Trophoblast cell (in vitro differentiated cells and primary cell): ENCODE results near the gene PRPF40A.

Source experiments
- DNase-seq, 2 donors: peaks; one replicate each; pipeline ENCODE4 v3.0.0-alpha.2; 2016
- H2AFZ ChIP-seq: 2 replicates; pipeline ENCODE4 v1.6.1; 2013; ENCODE audit warnings: low read length, moderate library complexity, mild to moderate bottlenecking; ENCODE audit not compliant: insufficient read depth, poor library complexity
- H2AK5ac ChIP-seq: 2 replicates; pipeline ENCODE4 v1.6.1; 2013; ENCODE audit warnings: mild to moderate bottlenecking, low read length
- H2BK120ac ChIP-seq: 2 replicates; pipeline ENCODE4 v1.6.1; 2013; ENCODE audit warnings: low read length, mild to moderate bottlenecking, moderate library complexity; ENCODE audit not compliant: insufficient read depth, poor library complexity
- H2BK12ac ChIP-seq: 2 replicates; pipeline ENCODE4 v1.6.1; 2013; ENCODE audit warnings: mild to moderate bottlenecking, low read length, moderate library complexity
- H2BK5ac ChIP-seq: 2 replicates; pipeline ENCODE4 v1.6.1; 2013; ENCODE audit warnings: low read length, low read depth, moderate library complexity, mild to moderate bottlenecking; ENCODE audit not compliant: poor library complexity
- H3K14ac ChIP-seq: 2 replicates; pipeline ENCODE4 v1.6.1; 2013; ENCODE audit warnings: mild to moderate bottlenecking, low read length
- H3K18ac ChIP-seq: 2 replicates; pipeline ENCODE4 v1.6.1; 2013; ENCODE audit warnings: mild to moderate bottlenecking, low read length
- H3K23ac ChIP-seq: 2 replicates; pipeline ENCODE4 v1.6.1; 2013; ENCODE audit warnings: low read length
- H3K27ac ChIP-seq: 2 replicates; pipeline ENCODE4 v1.5.1; 2013; ENCODE audit warnings: low read depth, mild to moderate bottlenecking, inconsistent platforms, low read length, moderate library complexity
- H3K27me3 ChIP-seq: 2 replicates; pipeline ENCODE4 v1.6.1; 2013; ENCODE audit warnings: inconsistent platforms, mild to moderate bottlenecking, low read length, moderate library complexity; ENCODE audit not compliant: insufficient read depth
- H3K36me3 ChIP-seq, 2 experiments: 1 replicate in 1 of 2; 2 replicates in 1 of 2; pipeline ENCODE4 v1.6.1; 2013; ENCODE audit warnings: low read length in 2 of 2, mild to moderate bottlenecking in 2 of 2, moderate library complexity in 1 of 2; ENCODE audit not compliant: insufficient read depth in 2 of 2, control insufficient read depth in 1 of 2
- H3K4ac ChIP-seq: 2 replicates; pipeline ENCODE4 v1.6.1; 2013; ENCODE audit warnings: low read depth, mild to moderate bottlenecking, low read length, moderate library complexity
- H3K4me1 ChIP-seq, 2 experiments: 1 replicate in 1 of 2; 2 replicates in 1 of 2; pipeline ENCODE4 v1.6.1; 2013; ENCODE audit warnings: low read length in 2 of 2, mild to moderate bottlenecking in 2 of 2, moderate library complexity in 1 of 2; ENCODE audit not compliant: insufficient read depth in 2 of 2, control insufficient read depth in 1 of 2
- H3K4me2 ChIP-seq: 2 replicates; pipeline ENCODE4 v1.6.1; 2013; ENCODE audit warnings: inconsistent platforms, mild to moderate bottlenecking, low read length, moderate library complexity
- H3K4me3 ChIP-seq: 2 replicates; pipeline ENCODE4 v1.5.1; 2013; ENCODE audit warnings: mild to moderate bottlenecking, low read depth, low read length, inconsistent platforms
- H3K79me1 ChIP-seq: one replicate; pipeline ENCODE4 v1.6.1; 2013; ENCODE audit warnings: low read length
- H3K79me2 ChIP-seq: 2 replicates; pipeline ENCODE4 v1.6.1; 2013; ENCODE audit warnings: low read length, mild to moderate bottlenecking; ENCODE audit not compliant: control insufficient read depth, insufficient read depth, poor library complexity
- H3K9ac ChIP-seq: 2 replicates; pipeline ENCODE4 v1.6.1; 2013; ENCODE audit warnings: mild to moderate bottlenecking, low read length
- H3K9me3 ChIP-seq: 2 replicates; pipeline ENCODE4 v1.6.1; 2013; ENCODE audit warnings: low read depth, mild to moderate bottlenecking, control low read depth, inconsistent platforms, low read length; ENCODE audit not compliant: insufficient read depth
- H4K12ac ChIP-seq: 2 replicates; pipeline ENCODE4 v1.6.1; 2013; ENCODE audit warnings: low read depth, mild to moderate bottlenecking, low read length, moderate library complexity
- H4K8ac ChIP-seq: 2 replicates; pipeline ENCODE4 v1.6.1; 2013; ENCODE audit warnings: low read depth, mild to moderate bottlenecking, low read length, moderate library complexity
- H4K91ac ChIP-seq: one replicate; pipeline ENCODE4 v1.6.1; 2013; ENCODE audit warnings: low read depth, mild to moderate bottlenecking, low read length, moderate library complexity
- WGBS: extraction: QIAGEN DNeasy Blood & Tissue Kit; methylation state at CpG from one replicate; pipeline ENCODE4 v1.1.7; 2013; ENCODE audit warnings: missing lambda C conversion rate; ENCODE audit not compliant: insufficient read length, insufficient coverage; ENCODE audit errors: extremely low coverage; 5-methylcytosine and 5-hydroxymethylcytosine counted together

Gene PRPF40A

GRCh38 chr2:152609154-152609553, 108.1 kb downstream of the PRPF40A start:
- Histone ChIP-seq H4K8ac (no peak overlapping the region), H3K4me2 (no peak overlapping the region), H3K18ac (no peak overlapping the region), H3K4ac (no peak overlapping the region), H2BK12ac (no peak overlapping the region), H2BK120ac (no peak overlapping the region), H2BK5ac (no peak overlapping the region), H2AFZ (no peak overlapping the region), H3K4me3 (no peak overlapping the region), H3K14ac (no peak overlapping the region), H3K23ac (no peak overlapping the region), H3K27ac (no peak overlapping the region), H4K12ac (no peak overlapping the region), H3K79me2 (no peaks in the 10 kb centered on the region), H3K27me3 (no peaks in the 10 kb centered on the region), H3K36me3 (no peaks in the 10 kb centered on the region), H2AK5ac (no peak overlapping the region), H4K91ac (no peak overlapping the region), H3K9me3 (no peaks in the 10 kb centered on the region), H3K79me1 (no peaks in the 10 kb centered on the region), H3K4me1 (no peaks in the 10 kb centered on the region), H3K9ac (no peak overlapping the region)
- no CpG with 5 or more reads among the region's 2 CpGs for WGBS
- no peak for DNase-seq

- peak; percentile 82 to 93 for DNase-seq
- Histone ChIP-seq H3K9me3 (no peaks in the 10 kb centered on the region), H3K4ac (no peak overlapping the region), H2BK12ac (no peak overlapping the region), H2AFZ (no peak overlapping the region), H4K12ac (no peak overlapping the region), H3K23ac (no peak overlapping the region), H2AK5ac (no peak overlapping the region), H3K4me2 (no peak overlapping the region), H3K18ac (no peak overlapping the region), H2BK120ac (no peak overlapping the region), H3K14ac (no peak overlapping the region), H3K4me3 (no peak overlapping the region), H3K4me1 (no peaks in the 10 kb centered on the region), H2BK5ac (no peak overlapping the region), H3K27me3 (no peaks in the 10 kb centered on the region), H3K79me2 (no peaks in the 10 kb centered on the region), H3K79me1 (no peaks in the 10 kb centered on the region), H3K36me3 (no peaks in the 10 kb centered on the region), H3K27ac (no peak overlapping the region), H4K91ac (no peak overlapping the region), H3K9ac (no peak overlapping the region), H4K8ac (no peak overlapping the region)
- no CpG with 5 or more reads among the region's 7 CpGs for WGBS
Measured at GRCh38 chr2:152607793-152608300, 109.4 kb downstream of the PRPF40A start.

- Histone ChIP-seq H2BK5ac (no peak overlapping the region), H3K9me3 (no peaks in the 10 kb centered on the region), H3K79me2 (no peaks in the 10 kb centered on the region), H4K91ac (no peak overlapping the region), H3K4ac (no peak overlapping the region), H2BK120ac (no peak overlapping the region), H3K9ac (no peak overlapping the region), H2AFZ (no peak overlapping the region), H3K36me3 (no peaks in the 10 kb centered on the region), H4K8ac (no peak overlapping the region), H3K27me3 (no peaks in the 10 kb centered on the region), H3K14ac (no peak overlapping the region), H3K4me2 (no peak overlapping the region), H3K79me1 (no peaks in the 10 kb centered on the region), H4K12ac (no peak overlapping the region), H2AK5ac (no peak overlapping the region), H3K4me1 (no peaks in the 10 kb centered on the region), H3K27ac (no peak overlapping the region), H2BK12ac (no peak overlapping the region), H3K23ac (no peak overlapping the region), H3K18ac (no peak overlapping the region), H3K4me3 (no peak overlapping the region)
- WGBS = no CpG with 5 or more reads among the region's 2 CpGs
- no peak for DNase-seq
Measured at GRCh38 chr2:152606941-152607340, 110.3 kb downstream of the PRPF40A start.

- Histone ChIP-seq H3K23ac (no peak overlapping the region), H4K8ac (no peak overlapping the region), H3K18ac (no peak overlapping the region), H3K4ac (no peak overlapping the region), H3K9me3 (no peaks in the 10 kb centered on the region), H2BK12ac (no peak overlapping the region), H3K4me3 (no peak overlapping the region), H3K4me2 (no peak overlapping the region), H4K12ac (no peak overlapping the region), H3K9ac (no peak overlapping the region), H2AFZ (no peak overlapping the region), H3K36me3 (no peaks in the 10 kb centered on the region), H4K91ac (no peak overlapping the region), H2BK120ac (no peak overlapping the region), H3K79me2 (no peaks in the 10 kb centered on the region), H3K27ac (no peak overlapping the region), H3K14ac (no peak overlapping the region), H3K4me1 (no peaks in the 10 kb centered on the region), H2BK5ac (no peak overlapping the region), H3K27me3 (no peaks in the 10 kb centered on the region), H2AK5ac (no peak overlapping the region), H3K79me1 (no peaks in the 10 kb centered on the region)
- no CpG with 5 or more reads among the region's 1 CpG for WGBS
- DNase-seq = no peak
Measured at GRCh38 chr2:152606081-152606480, 111.2 kb downstream of the PRPF40A start.
